Endodermal cell (in vitro differentiated cells): Measurements from ENCODE around the gene FAM174B. TPM values are rescaled to one million over a fixed set of nuclear protein-coding genes. Genes with fewer than 3 reads are reported as not detected.

Experiments
- DNase-seq: peaks from one replicate; pipeline ENCODE4 v3.0.0-alpha.2; 2017
- H3K27ac ChIP-seq: 2 replicates; pipeline ENCODE4 v1.5.1; 2013; ENCODE audit warnings: mild to moderate bottlenecking, low read depth, low read length, moderate library complexity
- H3K27me3 ChIP-seq: 2 replicates; pipeline ENCODE4 v1.6.1; 2013; ENCODE audit warnings: mild to moderate bottlenecking, low read length, moderate library complexity; ENCODE audit not compliant: insufficient read depth, control insufficient read depth, poor library complexity, severe bottlenecking
- H3K36me3 ChIP-seq: 2 replicates; pipeline ENCODE4 v1.7.0; 2013; ENCODE audit warnings: mild to moderate bottlenecking, low read length, moderate library complexity; ENCODE audit not compliant: control insufficient read depth, insufficient read depth
- H3K4me1 ChIP-seq: one replicate; pipeline ENCODE4 v1.7.0; 2013; ENCODE audit warnings: low read length; ENCODE audit not compliant: control insufficient read depth, insufficient read depth
- H3K4me3 ChIP-seq: 2 replicates; pipeline ENCODE4 v1.5.1; 2013; ENCODE audit warnings: mild to moderate bottlenecking, low read length, moderate library complexity
- H3K9ac ChIP-seq: 2 replicates; pipeline ENCODE4 v1.6.1; 2013; ENCODE audit warnings: mild to moderate bottlenecking, low read length, moderate library complexity; ENCODE audit not compliant: poor library complexity, severe bottlenecking; ENCODE audit errors: extremely low read depth
- H3K9me3 ChIP-seq: 2 replicates; pipeline ENCODE4 v1.6.1; 2013; ENCODE audit warnings: mild to moderate bottlenecking, low read length, moderate library complexity; ENCODE audit not compliant: control insufficient read depth
- H3K27ac Mint-ChIP-seq: 2 replicates; pipeline ENCODE4 v1.8.0; 2020; ENCODE audit warnings: mixed read lengths
- H3K27me3 Mint-ChIP-seq: 2 replicates; pipeline ENCODE4 v1.8.0; 2021; ENCODE audit warnings: mild to moderate bottlenecking, mixed read lengths; ENCODE audit not compliant: insufficient read depth
- H3K36me3 Mint-ChIP-seq: 2 replicates; pipeline ENCODE4 v1.8.0; 2020; ENCODE audit warnings: low read depth, mixed read lengths
- H3K4me1 Mint-ChIP-seq: 2 replicates; pipeline ENCODE4 v1.8.0; 2020; ENCODE audit warnings: mixed read lengths
- H3K4me3 Mint-ChIP-seq: 2 replicates; pipeline ENCODE4 v1.8.0; 2020; ENCODE audit warnings: mild to moderate bottlenecking, moderate library complexity, mixed read lengths
- H3K9me3 Mint-ChIP-seq: 2 replicates; pipeline ENCODE4 v1.8.0; 2020; ENCODE audit warnings: mild to moderate bottlenecking, mixed read lengths
- WGBS, 2 experiments: methylation state at CpG; one replicate each; pipeline versions ENCODE4 v1.1.5 to v1.1.7; 2013; ENCODE audit warnings: missing lambda C conversion rate in 2 of 2, mixed read lengths in 1 of 2; ENCODE audit not compliant: insufficient coverage in 1 of 2, insufficient read length in 1 of 2; 5-methylcytosine and 5-hydroxymethylcytosine counted together
- total RNA-seq, 2 donors: library from RNA; stranded (reverse); fragmentation: NEBNext Ultra II Directional in 1 of 2; extraction: Animal tissue kit (Norgen Biotek cat#: 25700) in 1 of 2; gene quantifications; 2 replicates in 1 of 2; 3 replicates in 1 of 2; pipeline ENCODE4 v1.2.1, GENCODE V29; 2021
- TF ChIP-seq, protein P1 (sequence below): fragments of 200-600 bp; sonication (generic); conservative IDR thresholded peaks from 2 replicates; pipeline ENCODE4 v1.5.0; 2021; ENCODE audit warnings: antibody characterized with exemption, mild to moderate bottlenecking

The FAM174B gene
- total RNA-seq, 2 donors from 2014 or later, result 66.0 to 105 TPM

DNA sequence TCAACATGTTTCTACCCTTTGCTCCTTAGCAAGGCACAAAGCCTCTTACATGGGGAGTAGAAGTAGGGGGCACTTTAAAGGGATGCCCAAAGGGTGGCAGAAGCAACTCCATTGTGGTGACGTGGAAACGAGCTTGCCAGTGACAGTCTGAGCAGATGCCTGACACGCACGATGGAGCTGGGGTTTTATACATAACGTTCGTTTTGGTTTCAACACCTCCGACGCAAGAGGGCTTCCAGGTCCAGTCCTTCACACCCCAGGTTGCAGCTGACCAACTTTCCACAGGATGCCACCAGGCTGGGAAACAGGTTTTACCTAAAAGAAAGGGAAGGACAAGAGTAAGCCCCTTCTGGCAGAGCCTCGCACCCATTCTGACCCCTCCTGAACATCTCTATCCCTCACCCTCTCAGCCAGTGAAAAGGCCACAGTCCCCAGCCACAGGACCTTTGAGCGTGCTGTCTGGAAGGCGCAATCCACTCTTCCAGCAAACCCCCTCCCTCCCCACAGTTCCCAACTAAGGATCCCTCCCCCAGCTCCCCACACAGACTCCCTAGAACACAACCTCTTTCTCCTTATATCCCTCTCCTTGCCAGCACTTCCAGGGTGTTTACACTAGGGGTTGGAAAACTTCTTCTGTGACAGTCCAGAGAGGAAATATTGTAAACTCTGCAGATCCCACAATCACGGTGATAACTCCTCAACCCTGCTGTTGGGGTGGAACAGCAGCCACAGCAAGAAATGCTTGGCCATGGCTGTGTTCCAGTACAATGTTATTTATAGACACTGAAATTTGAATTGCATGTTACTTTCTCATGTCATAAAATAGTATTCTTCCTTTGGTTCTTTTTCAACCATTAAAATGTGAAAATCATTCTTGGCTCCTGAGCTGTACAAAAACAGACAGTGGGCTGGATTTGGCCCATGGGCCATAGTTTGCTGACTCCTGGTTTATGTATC, 36.2 kb downstream of the FAM174B start:
- DNase-seq, result no peak
- H3K27ac Mint-ChIP-seq, result peak overlapping the region; percentile 82
- WGBS, 2 experiments, result 95% methylated on average over 6 to 12 of the region's 12 CpGs
- H3K4me1 Mint-ChIP-seq, result peaks cover 33% of the 10 kb centered on the region
- no peaks in the 10 kb centered on the region for H3K27me3 Mint-ChIP-seq
- no peaks in the 10 kb centered on the region for H3K9me3 Mint-ChIP-seq
- no peak overlapping the region for H3K27ac ChIP-seq
- no peaks in the 10 kb centered on the region for H3K9me3 ChIP-seq
- H3K27me3 ChIP-seq, result no peaks in the 10 kb centered on the region
- H3K4me1 ChIP-seq, result peaks cover 21% of the 10 kb centered on the region
- H3K4me3 Mint-ChIP-seq, result no peak overlapping the region
- H3K4me3 ChIP-seq, result no peak overlapping the region
- peaks cover 61% of the 10 kb centered on the region for H3K36me3 Mint-ChIP-seq
- H3K9ac ChIP-seq, result no peak overlapping the region
- peaks cover 60% of the 10 kb centered on the region for H3K36me3 ChIP-seq
- TF ChIP-seq, protein P1, sequence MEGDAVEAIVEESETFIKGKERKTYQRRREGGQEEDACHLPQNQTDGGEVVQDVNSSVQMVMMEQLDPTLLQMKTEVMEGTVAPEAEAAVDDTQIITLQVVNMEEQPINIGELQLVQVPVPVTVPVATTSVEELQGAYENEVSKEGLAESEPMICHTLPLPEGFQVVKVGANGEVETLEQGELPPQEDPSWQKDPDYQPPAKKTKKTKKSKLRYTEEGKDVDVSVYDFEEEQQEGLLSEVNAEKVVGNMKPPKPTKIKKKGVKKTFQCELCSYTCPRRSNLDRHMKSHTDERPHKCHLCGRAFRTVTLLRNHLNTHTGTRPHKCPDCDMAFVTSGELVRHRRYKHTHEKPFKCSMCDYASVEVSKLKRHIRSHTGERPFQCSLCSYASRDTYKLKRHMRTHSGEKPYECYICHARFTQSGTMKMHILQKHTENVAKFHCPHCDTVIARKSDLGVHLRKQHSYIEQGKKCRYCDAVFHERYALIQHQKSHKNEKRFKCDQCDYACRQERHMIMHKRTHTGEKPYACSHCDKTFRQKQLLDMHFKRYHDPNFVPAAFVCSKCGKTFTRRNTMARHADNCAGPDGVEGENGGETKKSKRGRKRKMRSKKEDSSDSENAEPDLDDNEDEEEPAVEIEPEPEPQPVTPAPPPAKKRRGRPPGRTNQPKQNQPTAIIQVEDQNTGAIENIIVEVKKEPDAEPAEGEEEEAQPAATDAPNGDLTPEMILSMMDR, result no peak

DNA sequence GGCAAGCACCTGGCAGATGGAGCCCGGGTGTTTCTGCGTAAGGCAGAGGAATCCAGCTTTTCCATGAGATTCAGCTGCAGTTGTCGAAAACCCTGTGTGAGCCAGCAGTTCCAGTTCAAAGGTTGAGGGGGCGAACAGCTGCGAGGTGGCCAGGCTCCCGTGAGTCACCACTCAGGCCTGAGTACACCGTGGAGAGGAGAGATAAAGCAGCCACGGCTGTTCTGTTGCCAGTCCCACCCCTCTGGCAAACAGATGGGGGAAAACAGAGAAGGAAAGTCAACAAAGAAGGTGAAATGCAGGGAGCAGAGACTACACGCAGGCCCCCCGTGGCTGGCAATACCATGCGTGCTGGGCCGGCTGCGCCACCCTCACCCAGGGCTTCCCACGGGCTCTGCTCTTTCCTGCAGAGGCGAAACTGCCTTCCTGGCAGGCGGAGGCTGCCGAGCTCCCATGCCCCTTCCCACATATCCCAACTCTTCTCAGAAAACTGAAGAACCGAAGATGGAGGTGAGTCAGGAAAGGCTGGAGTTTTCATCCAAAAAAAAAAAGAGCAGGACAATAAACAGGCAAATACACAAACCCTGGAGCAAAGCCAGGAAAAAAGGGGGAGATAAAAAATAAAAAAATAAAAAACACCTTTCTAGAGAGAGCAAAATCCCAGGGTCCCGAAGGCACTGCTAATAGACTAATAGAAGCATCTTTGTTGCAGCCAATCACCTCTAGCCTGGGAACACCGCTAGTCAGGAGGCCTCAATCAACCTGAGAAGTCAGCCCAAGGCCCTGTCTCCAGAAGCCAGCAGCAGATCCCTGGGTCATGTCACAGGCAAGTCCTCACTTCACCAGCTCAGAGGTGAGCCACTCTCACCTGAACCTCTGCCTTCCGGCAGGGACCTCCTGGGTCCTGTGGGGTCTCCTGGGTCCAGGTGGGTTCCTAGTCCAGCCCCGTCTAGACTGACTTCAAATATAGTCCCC, 37.7 kb downstream of the FAM174B start:
- 79 to 81% methylated on average over 13 to 22 of the region's 22 CpGs for WGBS, 2 experiments
- Mint-ChIP-seq H3K27ac (peak overlapping the region; percentile 91), H3K36me3 (peaks cover 65% of the 10 kb centered on the region), H3K27me3 (no peaks in the 10 kb centered on the region), H3K4me1 (peaks cover 20% of the 10 kb centered on the region), H3K9me3 (no peaks in the 10 kb centered on the region), H3K4me3 (no peak overlapping the region)
- H3K27me3 ChIP-seq, result no peaks in the 10 kb centered on the region
- no peak overlapping the region for H3K4me3 ChIP-seq
- TF ChIP-seq, protein P1, result no peak
- H3K9ac ChIP-seq, result no peak overlapping the region
- H3K27ac ChIP-seq, result peak overlapping the region; percentile 52
- no peaks in the 10 kb centered on the region for H3K9me3 ChIP-seq
- H3K4me1 ChIP-seq, result peaks cover 13% of the 10 kb centered on the region
- peaks cover 59% of the 10 kb centered on the region for H3K36me3 ChIP-seq
- DNase-seq, result peak; percentile 59
